ENCODE data around the gene AP2A1. TPM values are rescaled to one million over a fixed set of nuclear protein-coding genes. Genes with fewer than 3 reads are reported as not detected.

The AP2A1 gene
- total RNA-seq, 4 donors from 2014 or later, result 48.9 to 112 (median 57.9) TPM

DNA sequence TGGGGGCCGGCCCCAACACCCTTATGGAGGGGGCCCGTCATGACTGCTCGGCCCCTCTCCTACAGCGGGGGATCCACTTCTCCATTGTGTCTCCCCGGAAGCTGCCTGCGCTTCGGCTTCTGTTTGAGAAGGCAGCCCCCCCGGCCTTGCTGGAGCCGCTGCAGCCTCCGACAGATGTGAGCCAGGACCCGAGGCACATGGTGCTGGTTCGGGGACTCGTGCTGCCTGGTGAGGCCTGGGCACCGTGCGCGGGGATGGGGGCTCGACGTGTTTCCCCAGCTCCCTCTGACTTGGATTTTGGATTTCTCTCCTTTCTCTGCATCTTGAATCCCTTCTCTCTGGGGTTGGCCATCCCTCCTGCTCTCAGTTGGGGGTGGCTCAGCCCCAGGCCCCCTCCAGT is 62.9 kb downstream of the AP2A1 start:
- TF ChIP-seq, protein P1, sequence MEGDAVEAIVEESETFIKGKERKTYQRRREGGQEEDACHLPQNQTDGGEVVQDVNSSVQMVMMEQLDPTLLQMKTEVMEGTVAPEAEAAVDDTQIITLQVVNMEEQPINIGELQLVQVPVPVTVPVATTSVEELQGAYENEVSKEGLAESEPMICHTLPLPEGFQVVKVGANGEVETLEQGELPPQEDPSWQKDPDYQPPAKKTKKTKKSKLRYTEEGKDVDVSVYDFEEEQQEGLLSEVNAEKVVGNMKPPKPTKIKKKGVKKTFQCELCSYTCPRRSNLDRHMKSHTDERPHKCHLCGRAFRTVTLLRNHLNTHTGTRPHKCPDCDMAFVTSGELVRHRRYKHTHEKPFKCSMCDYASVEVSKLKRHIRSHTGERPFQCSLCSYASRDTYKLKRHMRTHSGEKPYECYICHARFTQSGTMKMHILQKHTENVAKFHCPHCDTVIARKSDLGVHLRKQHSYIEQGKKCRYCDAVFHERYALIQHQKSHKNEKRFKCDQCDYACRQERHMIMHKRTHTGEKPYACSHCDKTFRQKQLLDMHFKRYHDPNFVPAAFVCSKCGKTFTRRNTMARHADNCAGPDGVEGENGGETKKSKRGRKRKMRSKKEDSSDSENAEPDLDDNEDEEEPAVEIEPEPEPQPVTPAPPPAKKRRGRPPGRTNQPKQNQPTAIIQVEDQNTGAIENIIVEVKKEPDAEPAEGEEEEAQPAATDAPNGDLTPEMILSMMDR (IDR thresholded peaks at IDR 0.05; ENCODE audit: low read depth), result no peak

DNA sequence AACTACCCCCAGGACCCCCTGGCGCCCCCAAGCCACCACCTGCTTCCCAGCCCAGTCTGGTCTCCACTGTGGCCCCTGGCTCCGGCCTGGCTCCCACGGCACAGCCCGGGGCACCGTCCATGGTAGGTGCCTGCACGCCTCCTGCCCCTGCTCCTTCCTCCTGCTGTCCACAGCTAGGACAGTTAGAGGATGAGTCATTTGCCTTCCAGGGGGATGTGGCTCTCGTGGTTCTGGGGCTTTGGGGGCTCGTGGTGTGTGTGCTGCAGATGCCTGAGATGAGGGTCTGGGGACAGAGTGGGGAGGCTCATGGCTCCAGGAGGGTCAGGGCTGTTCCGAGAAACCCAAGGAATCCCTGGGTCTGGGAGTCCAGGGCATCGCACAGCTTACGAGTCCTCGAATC is 64.0 kb downstream of the AP2A1 start:
- TF ChIP-seq, protein P1 (IDR thresholded peaks at IDR 0.05; ENCODE audit: low read depth), result no peak

DNA sequence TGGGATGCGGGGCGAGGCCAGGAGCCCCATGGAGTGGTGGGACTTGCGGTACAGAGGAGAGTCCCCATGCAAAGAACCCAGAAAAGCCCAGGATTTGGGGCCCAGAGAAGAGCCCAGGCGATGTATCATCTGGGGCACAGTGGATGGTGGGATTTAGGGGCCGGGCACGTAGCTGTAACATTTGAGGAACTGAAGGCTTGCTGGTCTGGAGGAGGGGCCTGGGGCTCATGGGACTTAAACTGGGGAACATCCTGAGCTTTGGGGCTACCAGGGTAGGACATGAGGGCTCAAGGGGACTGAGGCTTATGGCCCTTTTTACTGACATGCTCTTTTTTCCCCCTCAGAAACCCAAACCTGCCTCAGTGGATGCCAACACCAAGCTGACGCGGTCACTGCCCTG is 64.8 kb downstream of the AP2A1 start:
- TF ChIP-seq, protein P1 (IDR thresholded peaks at IDR 0.05; ENCODE audit: low read depth), result no peak

DNA sequence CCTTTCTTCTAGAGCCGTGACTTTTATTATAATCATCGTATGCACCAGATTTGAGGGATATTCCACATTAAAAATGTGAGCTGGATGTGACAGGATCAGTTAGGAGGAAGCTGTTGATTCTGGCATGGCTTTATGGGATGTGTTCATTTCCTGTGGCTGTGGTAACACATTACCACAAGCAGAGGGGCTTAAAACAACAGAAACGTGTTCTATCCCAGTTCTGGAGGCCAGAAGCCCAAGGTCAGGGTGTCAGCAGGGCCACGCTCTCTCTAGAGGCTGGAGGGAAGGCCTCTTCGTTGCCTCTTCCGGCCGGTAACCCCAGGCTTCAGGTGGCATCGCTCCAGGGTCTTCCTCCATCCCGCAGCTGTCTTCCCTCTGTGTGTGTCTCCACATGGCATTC is 65.8 kb downstream of the AP2A1 start:
- TF ChIP-seq, protein P1 (IDR thresholded peaks at IDR 0.05; ENCODE audit: low read depth), result no peak

DNA sequence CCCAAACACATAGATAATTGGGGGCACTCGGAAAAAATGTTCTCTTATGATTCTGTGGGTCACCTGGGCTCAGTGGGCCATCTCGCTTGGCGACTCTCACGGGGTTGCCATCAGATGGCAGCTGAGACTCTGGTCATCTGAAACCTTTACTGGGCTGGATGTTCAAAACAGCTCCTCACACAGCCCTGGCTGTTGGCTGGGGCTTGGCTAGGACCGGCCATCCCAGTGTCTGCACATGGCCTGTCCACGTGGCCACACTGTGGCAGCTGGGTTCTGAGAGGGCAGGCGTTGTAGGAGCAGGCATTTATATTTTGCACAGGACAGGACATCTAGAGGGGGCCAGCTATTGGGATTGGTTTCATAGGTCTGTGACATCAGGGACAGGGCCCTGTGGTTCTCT is 66.8 kb downstream of the AP2A1 start:
- TF ChIP-seq, protein P1 (IDR thresholded peaks at IDR 0.05; ENCODE audit: low read depth), result no peak

DNA sequence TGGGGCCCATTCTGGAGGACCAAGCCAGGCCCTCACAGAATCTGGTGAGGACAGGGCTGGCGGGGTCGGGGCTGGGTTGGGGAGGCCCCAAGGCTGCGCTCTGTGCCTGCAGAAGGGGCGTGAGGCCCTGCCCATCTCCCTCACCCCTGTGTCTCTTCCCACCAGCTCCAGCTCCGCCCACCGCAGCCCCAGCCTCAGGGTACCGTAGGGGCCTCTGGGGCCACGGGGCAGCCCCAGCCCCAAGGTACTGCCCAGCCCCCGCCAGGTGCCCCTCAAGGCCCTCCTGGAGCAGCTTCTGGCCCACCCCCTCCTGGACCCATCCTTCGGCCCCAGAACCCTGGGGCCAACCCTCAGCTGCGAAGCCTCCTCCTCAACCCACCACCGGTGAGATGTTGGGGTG is 68.8 kb downstream of the AP2A1 start:
- TF ChIP-seq, protein P1 (IDR thresholded peaks at IDR 0.05; ENCODE audit: low read depth), result no peak

DNA sequence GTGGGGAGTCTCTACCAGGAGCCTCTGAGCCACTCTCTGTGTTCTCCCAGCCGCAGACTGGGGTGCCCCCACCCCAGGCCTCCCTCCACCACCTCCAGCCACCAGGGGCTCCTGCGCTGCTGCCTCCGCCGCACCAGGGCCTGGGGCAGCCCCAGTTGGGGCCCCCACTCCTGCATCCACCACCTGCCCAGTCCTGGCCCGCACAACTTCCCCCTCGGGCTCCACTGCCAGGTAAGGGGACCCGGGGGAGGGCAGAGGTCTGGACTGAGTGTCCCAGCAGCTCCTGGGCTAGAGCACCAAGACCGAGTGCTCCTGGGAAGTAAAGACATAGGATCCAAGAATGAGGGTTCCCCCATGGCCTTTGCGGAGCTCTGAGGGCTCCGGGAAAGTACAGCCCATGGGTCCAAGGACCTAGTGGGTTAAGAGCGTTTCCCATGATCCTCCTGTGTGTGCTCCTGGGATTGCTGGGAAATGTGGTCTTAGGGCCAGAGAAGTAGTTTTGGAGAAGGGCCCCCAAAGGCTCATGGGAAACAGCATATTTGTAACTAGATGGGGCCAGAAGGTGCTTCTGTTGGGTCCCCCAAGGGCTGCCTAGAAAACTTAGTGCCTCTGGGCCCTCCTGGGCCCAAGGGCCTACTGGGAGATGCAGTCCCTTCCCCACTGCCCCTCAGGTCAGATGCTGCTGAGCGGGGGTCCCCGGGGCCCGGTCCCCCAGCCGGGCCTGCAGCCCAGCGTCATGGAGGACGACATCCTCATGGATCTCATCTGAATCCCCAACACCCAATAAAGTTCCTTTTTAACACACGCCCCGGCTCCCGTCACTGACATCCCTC is 69.6 kb downstream of the AP2A1 start:
- TF ChIP-seq, protein P1 (IDR thresholded peaks at IDR 0.05; ENCODE audit: low read depth), result no peak
